Natural killer cell (primary cell): ENCODE measurements around the gene ARL4C. TPM values are rescaled to one million over a fixed set of nuclear protein-coding genes. Genes with fewer than 3 reads are reported as not detected.
A peak's percentile ranks its signal among the peaks of the same experiment; 100 is the strongest.

ENCODE experiments used
- ATAC-seq, 3 donors: fragments of 150-1000 bp in 2 of 3; fragments of 200-7000 bp in 1 of 3; cut with Tn5 transposase; 1 replicate in 1 of 3; 2 replicates in 2 of 3; pipeline ENCODE4 v1.10.0; 2021; ENCODE audit warnings: mild to moderate bottlenecking in 2 of 3, moderate library complexity in 2 of 3
- DNase-seq, 2 donors: peaks; one replicate each; pipeline versions ENCODE4 v3.0.0 to v3.0.0-alpha.2; 2013 to 2021; ENCODE audit warnings: mixed read lengths in 1 of 2
- H3K27ac ChIP-seq: one replicate; pipeline ENCODE4 v1.5.1; 2013; ENCODE audit warnings: mild to moderate bottlenecking, low read length
- H3K27me3 ChIP-seq: one replicate; pipeline ENCODE4 v1.6.1; 2013; ENCODE audit warnings: low read length; ENCODE audit not compliant: control insufficient read depth, insufficient read depth
- H3K36me3 ChIP-seq: one replicate; pipeline ENCODE4 v1.6.1; 2013; ENCODE audit warnings: low read length; ENCODE audit not compliant: control insufficient read depth, insufficient read depth
- H3K4me1 ChIP-seq: one replicate; pipeline ENCODE4 v1.6.1; 2013; ENCODE audit warnings: low read length; ENCODE audit not compliant: control insufficient read depth, insufficient read depth
- H3K4me3 ChIP-seq: one replicate; pipeline ENCODE4 v1.5.1; 2013; ENCODE audit warnings: low read length
- H3K9me3 ChIP-seq: one replicate; pipeline ENCODE4 v1.6.1; 2013; ENCODE audit warnings: low read length; ENCODE audit not compliant: control insufficient read depth, insufficient read depth
- H3K27ac Mint-ChIP-seq, 2 donors: one replicate each; pipeline ENCODE4 v1.8.0; 2022; ENCODE audit warnings: mild to moderate bottlenecking in 2 of 2, mixed read lengths in 2 of 2, moderate library complexity in 1 of 2
- H3K27me3 Mint-ChIP-seq, 2 donors: one replicate each; pipeline ENCODE4 v1.8.0; 2022; ENCODE audit warnings: low read depth in 2 of 2, mixed read lengths in 2 of 2
- H3K36me3 Mint-ChIP-seq: one replicate; pipeline ENCODE4 v1.8.0; 2022; ENCODE audit warnings: mixed read lengths
- H3K4me1 Mint-ChIP-seq, 2 donors: one replicate each; pipeline ENCODE4 v1.8.0; 2022; ENCODE audit warnings: mixed read lengths in 2 of 2
- H3K4me3 Mint-ChIP-seq: one replicate; pipeline ENCODE4 v1.8.0; 2022; ENCODE audit warnings: mild to moderate bottlenecking, moderate library complexity, mixed read lengths
- H3K9me3 Mint-ChIP-seq, 2 donors: one replicate each; pipeline ENCODE4 v1.8.0; 2022; ENCODE audit warnings: mixed read lengths in 2 of 2
- CTCF ChIP-seq: fragments of 200-600 bp; IDR thresholded peaks from one replicate; pipeline ENCODE4 v1.8.0; 2022; ENCODE audit warnings: antibody characterized with exemption
- WGBS: methylation state at CpG from one replicate; pipeline ENCODE4 v1.1.7; 2013; ENCODE audit warnings: missing lambda C conversion rate; ENCODE audit not compliant: insufficient coverage; 5-methylcytosine and 5-hydroxymethylcytosine counted together
- intact Hi-C: fragments of 100-400 bp; cut with micrococcal nuclease; formaldehyde crosslinking; loops from one replicate; pipeline ENCODE4 v1.14.2; 2022
- total RNA-seq, 4 donors: library from RNA; stranded (reverse); fragments of 120-200 nt in 1 of 4; gene quantifications; one replicate each; pipeline versions ENCODE4 v1.2.3 to v1.2.4, GENCODE V29; 2013 to 2022

Gene ARL4C
- total RNA-seq, 3 donors from 2014 or later (not counting 1 experiment from before 2014, with no cell fraction given): 492 to 756 (median 664) TPM

DNA sequence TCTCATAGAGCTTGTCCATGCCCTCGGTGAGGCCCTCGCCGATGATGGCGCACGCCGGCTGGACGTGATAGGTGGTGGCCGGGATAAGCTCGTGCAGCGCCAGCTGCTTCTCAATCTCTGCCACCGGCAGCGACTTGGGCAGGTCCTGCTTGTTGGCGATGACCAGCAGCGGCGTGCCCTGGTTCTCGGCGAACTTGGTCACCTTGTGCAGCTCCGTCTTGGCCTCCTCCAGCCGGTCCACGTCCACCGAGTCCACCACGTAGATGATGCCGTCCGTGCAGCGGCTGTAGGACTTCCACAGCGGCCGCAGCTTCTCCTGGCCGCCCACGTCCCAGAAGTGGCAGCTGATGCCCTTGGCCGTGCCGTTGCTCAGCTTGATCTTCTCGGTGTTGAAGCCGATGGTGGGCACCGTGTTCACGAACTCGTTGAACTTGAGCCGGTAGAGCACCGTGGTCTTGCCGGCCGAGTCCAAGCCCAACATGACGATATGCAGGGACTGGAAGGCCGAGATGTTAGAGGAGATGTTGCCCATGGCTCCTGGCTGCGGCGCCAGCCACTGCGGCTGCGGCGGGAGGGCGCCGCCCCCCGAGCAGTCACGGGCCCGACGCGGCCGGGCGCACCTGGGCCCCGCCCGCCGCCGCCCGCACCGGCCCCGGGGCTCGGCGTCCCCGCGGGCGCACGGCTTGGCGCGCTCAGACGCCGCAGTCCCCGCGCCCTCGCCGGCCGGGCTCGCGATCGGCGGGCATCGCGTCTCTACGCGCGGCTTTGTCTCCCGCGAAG is 636 bp downstream of the ARL4C start:
- Mint-ChIP-seq H3K9me3 (no peaks in the 10 kb centered on the region), H3K36me3 (peaks cover 31% of the 10 kb centered on the region), H3K27me3 (no peaks in the 10 kb centered on the region), H3K4me1 (peaks cover 59 to 69% of the 10 kb centered on the region in 2 donors), H3K4me3 (peak overlapping the region; percentile 100), H3K27ac (peak overlapping the region; percentile 95 to 99)
- peak; percentile 30 to 52 (median 48) for ATAC-seq
- H3K4me1 ChIP-seq: peaks cover 39% of the 10 kb centered on the region
- no peaks in the 10 kb centered on the region for H3K27me3 ChIP-seq
- H3K36me3 ChIP-seq: peaks cover 39% of the 10 kb centered on the region
- under 1% methylated on average over 89 of the region's 89 CpGs for WGBS
- H3K27ac ChIP-seq: peak overlapping the region; percentile 94
- TF ChIP-seq CTCF: no peak
- intact Hi-C loops: no loop called here
- DNase-seq: peak; percentile 69 to 75
- peak overlapping the region; percentile 86 for H3K4me3 ChIP-seq
- no peaks in the 10 kb centered on the region for H3K9me3 ChIP-seq

GRCh38 chr2:234495251-234496054 is 1.4 kb downstream of the ARL4C start:
- H3K4me3 ChIP-seq: peak overlapping the region; percentile 86
- H3K27me3 Mint-ChIP-seq: no peaks in the 10 kb centered on the region

GRCh38 chr2:234494361-234495250 is 2.3 kb downstream of the ARL4C start:
- no peak for ATAC-seq

More at GRCh38 chr2:234495251-234496054, 1.4 kb downstream of the ARL4C start:
- 3% methylated on average over 40 of the region's 40 CpGs for WGBS
- no peaks in the 10 kb centered on the region for H3K9me3 Mint-ChIP-seq
- peak overlapping the region; percentile 94 for H3K27ac ChIP-seq
- H3K27me3 ChIP-seq: no peaks in the 10 kb centered on the region
- H3K36me3 ChIP-seq: peaks cover 39% of the 10 kb centered on the region
- no peaks in the 10 kb centered on the region for H3K9me3 ChIP-seq
- H3K4me1 Mint-ChIP-seq: peaks cover 64 to 73% of the 10 kb centered on the region in 2 donors
- TF ChIP-seq CTCF: no peak
- H3K4me3 Mint-ChIP-seq: peak overlapping the region; percentile 100
- H3K36me3 Mint-ChIP-seq: peaks cover 34% of the 10 kb centered on the region
- no peak for ATAC-seq
- peaks cover 43% of the 10 kb centered on the region for H3K4me1 ChIP-seq
- DNase-seq: peak in 1 of 2 donors; percentile 44
- intact Hi-C loops: no loop called here
- H3K27ac Mint-ChIP-seq: peak overlapping the region; percentile 95 to 99

More at GRCh38 chr2:234494361-234495250, 2.3 kb downstream of the ARL4C start:
- peak in 1 of 2 donors; percentile 77 for DNase-seq
- peaks cover 64 to 73% of the 10 kb centered on the region in 2 donors for H3K4me1 Mint-ChIP-seq
- peaks cover 48% of the 10 kb centered on the region for H3K4me1 ChIP-seq
- H3K9me3 Mint-ChIP-seq: no peaks in the 10 kb centered on the region
- peak overlapping the region; percentile 94 for H3K27ac ChIP-seq
- no peaks in the 10 kb centered on the region for H3K27me3 ChIP-seq
- TF ChIP-seq CTCF: no peak
- peaks cover 40% of the 10 kb centered on the region for H3K36me3 Mint-ChIP-seq
- peak overlapping the region; percentile 100 for H3K4me3 Mint-ChIP-seq
- intact Hi-C loops: loop anchor here (1.0 kb wide), 1 partner anchor 202 kb away; no protein-coding TSS in a partner anchor
- no peaks in the 10 kb centered on the region for H3K9me3 ChIP-seq
- peaks cover 43% of the 10 kb centered on the region for H3K36me3 ChIP-seq
- WGBS: 11% methylated on average over 3 of the region's 9 CpGs
- H3K27ac Mint-ChIP-seq: peak overlapping the region; percentile 95 to 99
- H3K27me3 Mint-ChIP-seq: no peaks in the 10 kb centered on the region
- peak overlapping the region; percentile 86 for H3K4me3 ChIP-seq
